A549 (cell line): Measurements from ENCODE around the gene SSC5D. TPM values are rescaled to one million over a fixed set of nuclear protein-coding genes. Genes with fewer than 3 reads are reported as not detected.

Experiments
- ATAC-seq, 2 experiments: fragments of 200-7000 bp in 1 of 2; fragments of >200 bp in 1 of 2; cut with Nextera tagmentation in 1 of 2; cut with Tn5 transposase in 1 of 2; 3 replicates each; pipeline versions ENCODE4 v1.8.0 to v1.9.1; 2018 to 2020; ENCODE audit warnings: mild to moderate bottlenecking in 1 of 2, moderate library complexity in 1 of 2
- CTCF ChIA-PET: fragments of 300-600 bp; sonication (Branson Sonifier 250); formaldehyde crosslinking; extraction: SDS; loops from one replicate; lab custom pipeline; 2021; ENCODE audit warnings: antibody characterized with exemption, inconsistent platforms; lab: Yijun Ruan, JAX
- POLR2A ChIA-PET: fragments of 350-600 bp; formaldehyde crosslinking; extraction: SDS; loops from one replicate; lab custom pipeline; 2021; ENCODE audit warnings: antibody characterized with exemption, inconsistent platforms; lab: Yijun Ruan, JAX
- DNase-seq, 2 experiments: peaks; one replicate each; pipeline versions ENCODE4 v3.0.0 to v3.0.0-alpha.2; 2011 to 2016; ENCODE audit warnings: low read depth in 1 of 2, low spot score in 1 of 2
- FAIRE-seq: peaks from 2 replicates; lab custom pipeline; 2011; peaks lifted over from hg19 to GRCh38; lab: Jason Lieb, UNC
- H3K27ac ChIP-seq, 2 experiments: fragments of >200 bp; sonication (Bioruptor Twin); formaldehyde crosslinking; 3 replicates each; pipeline ENCODE4 v1.5.1; 2016 to 2017
- H3K4me1 ChIP-seq: fragments of >200 bp; sonication (Bioruptor Twin); formaldehyde crosslinking; 3 replicates; pipeline ENCODE4 v1.6.1; 2016
- H3K4me2 ChIP-seq: fragments of >200 bp; sonication (Bioruptor Twin); formaldehyde crosslinking; 3 replicates; pipeline ENCODE4 v1.6.1; 2016
- H3K4me3 ChIP-seq: fragments of >200 bp; sonication (Bioruptor Twin); formaldehyde crosslinking; 3 replicates; pipeline ENCODE4 v1.5.1; 2016
- H3K9me3 ChIP-seq: fragments of >200 bp; sonication (Bioruptor Twin); formaldehyde crosslinking; 3 replicates; pipeline ENCODE4 v1.6.1; 2016
- ATOH8 ChIP-seq: fragments of 250-450 bp; sonication (Bioruptor Pico); IDR thresholded peaks from 2 replicates; pipeline ENCODE4 v1.5.0; 2020; ENCODE audit warnings: low read depth, mild to moderate bottlenecking, moderate library complexity
- BHLHE40 ChIP-seq: IDR thresholded peaks from 2 replicates; pipeline ENCODE4 v1.6.1; 2012; ENCODE audit warnings: low read depth, low read length, inconsistent platforms
- CBX2 ChIP-seq: fragments of 200-600 bp; sonication (generic); IDR thresholded peaks from 2 replicates; pipeline ENCODE4 v1.6.1; 2016; ENCODE audit warnings: low read depth, mild to moderate bottlenecking, borderline replicate concordance
- CHD4 ChIP-seq: fragments of 200-600 bp; sonication (generic); IDR thresholded peaks from 2 replicates; pipeline ENCODE4 v1.6.1; 2016; ENCODE audit warnings: antibody characterized with exemption, mild to moderate bottlenecking, borderline replicate concordance
- E2F6 ChIP-seq: IDR thresholded peaks from 2 replicates; pipeline ENCODE4 v1.6.1; 2012; ENCODE audit warnings: low read depth, borderline replicate concordance
- EHMT2 ChIP-seq: fragments of 200-600 bp; sonication (generic); IDR thresholded peaks from 2 replicates; pipeline ENCODE4 v1.6.1; 2016; ENCODE audit warnings: antibody characterized with exemption, low read depth, mild to moderate bottlenecking, moderate library complexity
- ESRRA ChIP-seq: fragments of 150-350 bp; IDR thresholded peaks from 2 replicates; pipeline ENCODE4 v1.6.1; 2014; ENCODE audit warnings: mild to moderate bottlenecking, low read length, borderline replicate concordance
- HOXB13 ChIP-seq: fragments of 250-450 bp; sonication (Bioruptor Pico); IDR thresholded peaks from 2 replicates; pipeline ENCODE4 v1.5.0; 2020; ENCODE audit warnings: low read depth, mild to moderate bottlenecking, moderate library complexity
- JUN ChIP-seq, 2 experiments: fragments of >200 bp; sonication (Bioruptor Twin); formaldehyde crosslinking; IDR thresholded peaks; 2 replicates in 1 of 2; 3 replicates in 1 of 2; pipeline ENCODE4 v1.6.1; 2016 to 2017
- KDM1A ChIP-seq: fragments of 200-600 bp; sonication (generic); IDR thresholded peaks from 2 replicates; pipeline ENCODE4 v1.6.1; 2016; ENCODE audit warnings: low read depth, mild to moderate bottlenecking
- MAX ChIP-seq: IDR thresholded peaks from 2 replicates; pipeline ENCODE4 v1.6.1; 2012
- NPAS2 ChIP-seq: fragments of 250-450 bp; sonication (Bioruptor Pico); IDR thresholded peaks from 2 replicates; pipeline ENCODE4 v1.8.0; 2022; ENCODE audit warnings: mild to moderate bottlenecking, moderate library complexity, borderline replicate concordance
- PBX3 ChIP-seq: IDR thresholded peaks from 2 replicates; pipeline ENCODE4 v1.6.1; 2012
- PHF8 ChIP-seq: fragments of 200-600 bp; sonication (generic); IDR thresholded peaks from 2 replicates; pipeline ENCODE4 v1.6.1; 2016; ENCODE audit warnings: low read depth, mild to moderate bottlenecking, antibody characterized with exemption, moderate library complexity, borderline replicate concordance
- RCOR1 ChIP-seq: fragments of 150-350 bp; IDR thresholded peaks from 2 replicates; pipeline ENCODE4 v1.6.1; 2014; ENCODE audit warnings: antibody characterized with exemption, low read length, low read depth
- REST ChIP-seq: fragments of 200-600 bp; sonication (generic); IDR thresholded peaks from 2 replicates; pipeline ENCODE4 v1.6.1; 2016; ENCODE audit warnings: antibody characterized with exemption, mild to moderate bottlenecking, moderate library complexity
- USF2 ChIP-seq: fragments of 450-650 bp; IDR thresholded peaks from 2 replicates; pipeline ENCODE4 v1.6.1; 2014; ENCODE audit warnings: antibody characterized with exemption
- ZC3H11A ChIP-seq: fragments of 450-650 bp; IDR thresholded peaks from 2 replicates; pipeline ENCODE4 v1.6.1; 2014; ENCODE audit warnings: antibody characterized with exemption, mild to moderate bottlenecking
- ZNF302 ChIP-seq: fragments of 250-450 bp; sonication (Bioruptor Pico); IDR thresholded peaks from 2 replicates; pipeline ENCODE4 v1.9.0; 2021; ENCODE audit warnings: inconsistent platforms, mild to moderate bottlenecking, moderate library complexity
- WGBS: methylation state at CpG from one replicate; pipeline ENCODE4 v1.1.6; 2017; ENCODE audit errors: missing lambda C conversion rate; 5-methylcytosine and 5-hydroxymethylcytosine counted together
- polyA plus RNA-seq, 4 experiments: library from polyadenylated mRNA; depleted of rRNA in 3 of 4; stranded (reverse); fragments of >200 nt; fragmentation: RNase III in 1 of 4; extraction: RNeasy Plus Mini Kit Qiagen cat#74134 plus additional on column Dnase treatment in 1 of 4; gene quantifications; 2 replicates in 3 of 4; 3 replicates in 1 of 4; pipeline ENCODE4 v1.2.3, GENCODE V29; 2011 to 2017

SSC5D gene
- polyA plus RNA-seq, 2 of the 4 experiments (the other 2 are of a cell fraction), result 0.22 to 1.5 TPM

- no peak overlapping the region for H3K27ac ChIP-seq
- no peak for ATAC-seq
- no peaks in the 10 kb centered on the region for H3K4me1 ChIP-seq
- CTCF ChIA-PET, result interaction anchor here (1.2 to 15.3 kb wide), 9 partner anchors 12 to 362 kb away, joined by 6 to 363 read pairs (median 40); partner anchors contain the start of genes NAT14, SSC5D, ZNF628 and ZNF784
- DNase-seq, result no peak
- WGBS, result 89% methylated on average over 9 of the region's 9 CpGs
- H3K4me2 ChIP-seq, result no peak overlapping the region
- H3K9me3 ChIP-seq, result peaks cover 9% of the 10 kb centered on the region; the same call in 1 of the 3 replicates
- FAIRE-seq, result no peak
- POLR2A ChIA-PET, result interaction anchor here (1.0 kb wide), 1 partner anchor 102 kb away, joined by 3 read pairs; the partner anchor contains the start of gene ZNF865
- no peak overlapping the region for H3K4me3 ChIP-seq
- TF ChIP-seq ATOH8 (CRISPR knock-in tag) (no peak), CBX2 (no peak), HOXB13 (CRISPR knock-in tag) (no peak), USF2 (no peak), CHD4 (no peak)
These were observed 14.1 kb downstream of the SSC5D start for GRCh38 chr19:55502197-55502952.

- Histone ChIP-seq H3K27ac (no peak overlapping the region), H3K4me2 (no peak overlapping the region; the same call in 2 of the 3 replicates)
- TF ChIP-seq NPAS2 (CRISPR knock-in tag) (no peak), ZC3H11A (no peak), ZNF302 (CRISPR knock-in tag) (no peak), USF2 (no peak), JUN (IDR thresholded peaks at IDR 0.05) (no peak), EHMT2 (no peak), E2F6 (no peak), HOXB13 (CRISPR knock-in tag) (no peak), MAX (no peak), RCOR1 (no peak), REST (no peak), BHLHE40 (no peak), PBX3 (no peak), PHF8 (no peak), ESRRA (no peak), KDM1A (no peak)
- TF ChIP-seq, all 56 proteins: peak for 0
- Histone ChIP-seq H3K4me1 (no peaks in the 10 kb centered on the region), H3K4me3 (no peak overlapping the region), H3K9me3 (peaks cover 9% of the 10 kb centered on the region; the same call in 1 of the 3 replicates)
- ChIA-PET POLR2A (interaction anchor here (1.0 to 2.2 kb wide), 5 partner anchors 18 to 121 kb away, joined by 3 to 9 read pairs (median 7); partner anchors contain the start of genes NAT14, ZNF524, ZNF628 and ZNF784), CTCF (interaction anchor here (0.8 to 15.3 kb wide), 30 partner anchors 11 to 414 kb away, joined by 3 to 363 read pairs (median 12); partner anchors contain the start of genes FIZ1, NAT14, SSC5D and TMEM238)
- FAIRE-seq (no peak), ATAC-seq (no peak), DNase-seq (no peak)
- WGBS, result 95% methylated on average over 17 of the region's 17 CpGs
These were observed 14.9 kb downstream of the SSC5D start for GRCh38 chr19:55503157-55503501.
